EL (cell line): Measurements from ENCODE around the gene SGCD.
"Not testable (repeated sequence)": the region's sequence is repeated elsewhere in the genome, so short reads cannot be mapped to it uniquely, and the experiment has no call there.

Experiments
- DNase-seq: peaks from one replicate; pipeline ENCODE4 v3.0.0-alpha.2; 2016

Gene SGCD

GRCh38 chr5:156664832-156665231 is 337.9 kb downstream of the SGCD start:
- DNase-seq, result not testable (repeated sequence)

- not testable (repeated sequence) for DNase-seq
Observed at GRCh38 chr5:156666686-156667085, 339.7 kb downstream of the SGCD start.

- no peak for DNase-seq
Observed at GRCh38 chr5:156667616-156668015, 340.7 kb downstream of the SGCD start.

GRCh38 chr5:156669416-156669815 is 342.5 kb downstream of the SGCD start:
- no peak for DNase-seq

- DNase-seq, result no peak
Observed at GRCh38 chr5:156670615-156671014, 343.7 kb downstream of the SGCD start.

- no peak for DNase-seq
Observed at GRCh38 chr5:156675395-156675794, 348.4 kb downstream of the SGCD start.

- no peak for DNase-seq
Observed at GRCh38 chr5:156677963-156678362, 351.0 kb downstream of the SGCD start.

GRCh38 chr5:156678484-156678883 is 351.5 kb downstream of the SGCD start:
- no peak for DNase-seq

- no peak for DNase-seq
Observed at GRCh38 chr5:156680831-156681230, 353.9 kb downstream of the SGCD start.

- DNase-seq, result no peak
Observed at GRCh38 chr5:156681265-156681664, 354.3 kb downstream of the SGCD start.

GRCh38 chr5:156682971-156683370 is 356.0 kb downstream of the SGCD start:
- no peak for DNase-seq

GRCh38 chr5:156683509-156683908 is 356.5 kb downstream of the SGCD start:
- DNase-seq, result no peak

GRCh38 chr5:156684216-156684615 is 357.3 kb downstream of the SGCD start:
- no peak for DNase-seq

- no peak for DNase-seq
Observed at GRCh38 chr5:156685481-156685880, 358.5 kb downstream of the SGCD start.

- DNase-seq, result no peak
Observed at GRCh38 chr5:156686380-156686779, 359.4 kb downstream of the SGCD start.

GRCh38 chr5:156686796-156687195 is 359.8 kb downstream of the SGCD start:
- no peak for DNase-seq

- DNase-seq, result no peak
Observed at GRCh38 chr5:156687514-156687913, 360.6 kb downstream of the SGCD start.

GRCh38 chr5:156691572-156691971 is 364.6 kb downstream of the SGCD start:
- DNase-seq, result no peak

- DNase-seq, result no peak
Observed at GRCh38 chr5:156693113-156693512, 366.1 kb downstream of the SGCD start.

- DNase-seq, result no peak
Observed at GRCh38 chr5:156694598-156694997, 367.6 kb downstream of the SGCD start.

- DNase-seq, result no peak
Observed at GRCh38 chr5:156695774-156696173, 368.8 kb downstream of the SGCD start.

- DNase-seq, result no peak
Observed at GRCh38 chr5:156698323-156698722, 371.4 kb downstream of the SGCD start.

GRCh38 chr5:156699147-156699546 is 372.2 kb downstream of the SGCD start:
- DNase-seq, result no peak

- no peak for DNase-seq
Observed at GRCh38 chr5:156704139-156704538, 377.2 kb downstream of the SGCD start.

- no peak for DNase-seq
Observed at GRCh38 chr5:156706631-156707030, 379.7 kb downstream of the SGCD start.

GRCh38 chr5:156707750-156708149 is 380.8 kb downstream of the SGCD start:
- no peak for DNase-seq
